GM04503 (cell line): ENCODE results near the gene C19orf81.

Source experiments
- DNase-seq: peaks from one replicate; pipeline ENCODE4 v3.0.0-alpha.2; 2012; ENCODE audit warnings: low read depth

C19orf81 gene

DNA sequence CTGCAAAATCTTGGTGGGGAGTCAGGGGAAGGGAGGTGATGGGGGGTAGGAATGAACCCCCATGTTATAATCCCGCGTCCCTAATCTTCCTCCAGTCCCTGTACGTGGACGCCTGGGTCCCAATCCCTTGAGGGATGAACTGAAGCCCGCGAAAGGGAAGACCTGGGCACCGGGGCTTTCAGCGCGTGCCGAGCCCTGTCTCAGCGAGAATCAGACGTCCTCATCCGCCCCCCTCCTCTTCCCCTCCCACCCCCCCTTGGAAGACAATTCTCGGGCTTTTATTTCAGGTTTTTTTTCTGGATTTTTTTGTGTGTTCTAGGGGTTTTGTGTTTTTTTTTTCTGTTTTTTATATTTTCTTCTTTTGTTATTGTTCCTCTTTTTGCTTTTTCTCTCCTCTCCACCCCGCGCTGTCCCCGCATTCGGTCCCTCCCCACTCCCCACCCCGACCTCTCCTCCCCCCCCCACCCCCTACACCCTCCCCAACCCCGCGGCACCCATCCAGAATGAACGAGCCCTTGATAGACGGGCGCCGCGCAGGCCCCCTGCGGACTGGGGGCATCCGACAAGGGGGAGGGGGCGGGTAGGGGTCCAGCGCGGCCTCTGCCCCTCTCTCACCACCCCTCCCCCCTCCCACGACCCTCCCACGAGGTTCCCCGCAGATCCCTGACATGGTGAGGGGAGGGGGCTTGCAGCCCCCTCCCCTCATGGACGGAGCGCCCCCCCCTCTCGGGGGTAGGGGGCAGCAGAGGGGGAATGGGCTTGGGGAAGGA, 10.3 kb downstream of the C19orf81 start:
- DNase-seq, result no peak

DNA sequence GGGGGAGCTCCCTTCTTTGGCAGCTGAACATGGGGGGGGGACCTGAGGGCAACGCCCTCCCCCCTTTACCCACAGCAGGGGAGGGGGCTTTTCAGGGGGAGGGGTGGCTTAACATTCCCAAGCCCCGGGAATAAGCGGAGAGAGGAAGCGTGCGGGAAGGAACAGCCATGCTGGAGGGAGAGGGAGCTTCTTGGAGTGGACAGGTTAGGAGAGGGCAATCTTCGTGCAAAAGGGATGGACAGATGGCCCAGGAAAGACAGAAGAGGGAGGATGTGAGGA, 10.8 kb downstream of the C19orf81 start:
- no peak for DNase-seq

DNA sequence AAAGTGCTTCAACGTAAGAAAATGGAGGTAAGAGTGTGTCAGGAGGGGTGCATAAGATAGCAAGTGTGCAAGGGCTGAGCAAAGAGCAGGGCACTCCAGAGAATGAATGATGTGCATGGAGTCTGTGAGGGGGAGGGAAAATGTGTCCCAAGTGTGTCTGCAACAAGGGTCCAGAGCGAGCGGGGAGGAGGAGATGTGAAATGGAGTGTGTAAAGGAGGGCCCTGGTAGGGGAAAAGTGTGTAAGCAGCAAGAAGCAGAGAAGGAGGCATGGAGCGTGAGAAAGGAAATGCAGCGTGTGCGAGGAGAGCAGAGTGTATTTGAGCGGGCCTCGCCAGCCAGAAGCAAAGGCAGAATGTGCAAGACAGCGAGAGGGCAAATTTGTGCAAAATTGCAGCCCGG, 11.8 kb downstream of the C19orf81 start:
- no peak for DNase-seq

DNA sequence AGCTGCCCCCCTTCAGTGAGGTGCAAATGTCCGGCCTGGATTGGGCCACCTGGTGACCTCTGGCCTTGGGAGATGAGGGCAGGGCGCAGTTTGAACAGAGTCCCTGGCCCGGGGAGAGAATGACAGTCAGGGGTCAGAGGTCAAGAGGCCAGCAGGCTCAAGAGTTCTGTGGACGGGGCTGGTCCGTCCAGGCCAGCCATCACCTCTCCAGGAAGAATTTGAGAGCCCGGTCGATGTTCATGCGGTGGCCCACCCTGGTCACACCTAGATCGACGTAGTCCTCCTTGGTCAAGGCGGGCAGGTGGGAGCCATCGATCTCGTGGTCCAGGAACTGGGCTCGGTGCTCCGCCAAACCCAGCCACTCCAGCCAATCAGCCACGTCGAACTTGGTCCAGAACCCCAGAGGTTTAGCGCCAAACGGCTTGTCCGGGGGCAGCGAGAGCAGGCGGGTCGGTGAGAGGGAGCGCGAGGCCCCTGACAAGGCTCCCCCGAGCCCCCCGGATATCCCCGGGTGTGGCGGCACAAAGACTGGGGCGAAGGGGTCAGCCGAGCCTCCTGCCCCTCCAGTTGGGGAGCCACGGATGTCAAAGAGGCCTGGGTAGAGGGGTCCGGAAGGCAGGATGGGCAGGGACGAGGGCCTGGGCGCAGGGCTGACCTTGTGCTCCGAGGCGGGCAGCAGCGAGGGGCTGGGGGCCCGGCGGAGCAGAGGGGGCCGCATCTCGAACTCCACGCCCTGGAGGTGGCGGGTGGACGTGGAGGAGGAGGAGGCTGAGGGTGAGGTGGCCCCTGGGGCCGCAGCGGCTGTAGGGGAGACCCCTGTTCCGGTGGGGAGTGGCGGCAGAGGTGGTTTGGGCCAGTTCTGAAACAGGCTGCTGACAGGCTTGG, 12.8 kb downstream of the C19orf81 start:
- no peak for DNase-seq

DNA sequence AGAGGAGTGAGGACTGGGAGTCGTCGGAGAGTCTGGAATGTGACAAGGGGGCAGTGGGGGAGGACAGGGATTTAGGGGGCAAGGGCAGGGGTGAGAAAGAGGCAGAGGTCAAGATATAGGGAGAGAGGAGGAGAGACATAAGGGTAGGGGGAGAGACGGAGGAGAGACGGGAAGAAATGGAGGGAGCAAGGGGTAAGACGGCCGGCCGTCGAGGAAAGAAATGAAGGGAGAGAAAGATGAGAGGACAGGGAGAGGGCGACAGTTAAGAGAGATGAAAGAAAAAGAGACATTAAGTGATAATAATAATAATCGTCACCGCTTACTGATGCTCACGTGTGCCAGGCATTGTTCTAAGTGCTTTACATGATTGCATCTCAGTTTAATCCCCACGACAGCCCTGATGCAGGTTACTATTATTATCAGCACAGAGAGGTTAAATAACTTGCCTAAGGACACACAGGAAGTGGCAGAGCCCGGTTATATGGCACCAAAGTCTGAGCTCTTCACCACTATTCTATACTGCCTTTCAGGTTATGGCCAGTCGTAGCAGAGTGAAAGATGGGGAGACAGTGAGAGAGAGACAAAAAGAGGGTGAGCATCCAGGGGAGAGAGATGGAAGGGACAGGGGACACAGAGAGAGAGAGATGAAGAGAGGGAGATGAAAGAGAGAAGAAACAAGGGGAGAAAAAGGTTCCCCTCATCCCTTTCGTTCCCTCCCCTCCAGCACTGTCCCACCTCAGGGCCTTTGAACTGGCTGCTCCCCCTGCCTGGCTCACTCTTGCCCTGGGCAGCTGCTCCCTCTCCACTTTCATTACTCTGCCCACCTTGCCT, 13.6 kb downstream of the C19orf81 start:
- no peak for DNase-seq

DNA sequence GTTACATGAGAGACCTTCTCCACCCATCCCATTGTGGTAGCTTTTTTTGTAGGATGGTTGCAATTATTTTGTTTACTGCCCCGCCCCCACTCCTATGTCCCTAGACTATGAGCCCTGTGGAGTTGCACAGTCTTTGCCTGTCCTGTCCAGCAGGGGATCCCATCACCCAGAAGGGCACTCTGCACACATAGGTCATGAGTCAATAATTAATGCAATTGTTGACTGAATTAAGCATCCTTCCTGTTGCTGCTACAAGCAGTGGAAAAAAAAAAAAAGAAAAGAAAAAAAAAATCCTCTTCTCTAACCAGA, 14.2 kb downstream of the C19orf81 start:
- no peak for DNase-seq

DNA sequence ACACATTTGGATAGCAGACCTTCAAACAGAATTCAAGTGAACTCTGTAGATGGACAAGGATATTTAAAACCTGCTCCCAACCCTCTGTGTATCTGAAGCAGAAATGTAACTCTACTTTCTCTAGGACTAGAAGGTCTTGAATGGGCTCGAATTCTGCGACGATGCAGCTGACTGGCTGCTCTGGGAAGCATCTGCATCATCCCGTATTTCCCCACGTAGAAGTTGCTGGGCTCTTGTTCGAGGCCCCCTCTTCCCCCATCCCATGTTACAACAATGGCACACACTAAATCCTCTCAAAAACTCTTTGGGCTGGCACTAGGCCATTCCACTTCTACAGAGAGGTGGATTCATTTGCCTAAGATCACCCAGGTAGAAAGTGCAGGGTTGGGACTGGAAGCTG, 15.0 kb downstream of the C19orf81 start:
- no peak for DNase-seq

DNA sequence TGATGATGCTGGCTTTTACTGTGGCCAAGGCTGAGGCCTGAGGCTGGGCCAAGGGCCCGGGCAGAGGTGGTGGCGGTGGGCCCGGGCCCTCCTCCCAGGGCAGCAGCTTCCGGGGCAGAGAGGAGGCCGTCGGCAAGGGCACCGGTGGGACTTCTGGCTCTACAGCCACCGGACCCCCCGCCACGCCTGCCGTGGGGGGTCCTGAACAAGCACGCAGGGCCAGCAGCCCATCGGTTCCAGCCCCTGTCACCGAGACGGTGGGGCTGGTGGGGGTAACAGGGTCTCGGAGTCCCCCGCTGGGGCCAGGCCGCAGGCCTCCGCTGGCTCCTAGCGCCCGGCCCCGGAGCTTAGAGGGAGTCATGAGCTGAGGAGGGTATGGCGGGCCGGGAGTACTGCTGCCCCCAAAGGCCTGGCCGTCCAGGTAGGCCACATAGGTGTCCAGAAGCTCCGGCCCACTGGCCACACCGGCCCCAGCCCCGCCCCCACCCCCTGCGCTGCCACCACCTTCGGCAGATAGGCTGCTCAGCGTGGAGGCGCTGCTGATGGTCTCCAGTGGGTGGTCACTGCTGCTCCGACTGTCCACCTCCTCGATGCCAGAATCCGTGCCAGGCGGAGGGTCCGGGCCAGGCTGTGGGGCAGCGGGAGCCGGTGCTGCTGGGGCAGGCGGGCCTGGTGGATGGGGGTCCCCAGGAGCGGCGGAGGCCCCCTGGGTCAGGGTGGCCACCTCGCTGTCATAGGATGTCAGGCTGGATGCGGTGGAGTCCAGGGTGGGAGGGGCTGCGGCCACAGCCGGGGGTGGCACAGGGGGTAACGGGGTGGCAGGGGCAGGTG, 17.3 kb downstream of the C19orf81 start:
- no peak for DNase-seq

DNA sequence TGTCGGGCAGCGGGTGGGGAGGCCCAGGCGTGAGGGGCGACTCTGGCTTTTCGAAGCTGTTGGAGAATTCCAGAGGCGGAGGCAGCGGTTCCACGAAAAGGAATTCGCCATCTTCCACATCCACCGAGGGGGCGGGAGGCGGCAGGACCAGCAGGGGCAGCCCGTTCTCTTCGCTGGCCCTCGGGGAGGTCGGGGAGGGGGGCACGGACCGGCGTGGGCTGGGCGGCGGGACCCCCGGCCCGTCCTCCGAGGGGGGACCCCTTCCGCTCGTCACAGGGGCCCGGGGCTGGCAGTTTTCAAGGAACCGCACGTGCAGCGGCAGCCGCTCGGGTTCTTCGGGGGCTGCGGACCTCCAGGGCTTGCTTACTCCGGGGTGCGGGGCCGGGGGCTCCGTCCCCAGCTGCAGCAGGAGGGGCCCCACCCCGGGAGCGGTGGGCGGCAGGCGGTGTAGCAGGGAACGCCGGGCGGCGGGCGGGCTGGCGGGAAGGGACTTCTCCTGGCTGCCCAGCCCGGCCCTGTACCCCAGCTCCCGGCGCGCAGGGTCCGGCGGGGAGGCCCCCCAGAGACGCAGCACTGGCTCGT, 18.0 kb downstream of the C19orf81 start:
- DNase-seq, result no peak

DNA sequence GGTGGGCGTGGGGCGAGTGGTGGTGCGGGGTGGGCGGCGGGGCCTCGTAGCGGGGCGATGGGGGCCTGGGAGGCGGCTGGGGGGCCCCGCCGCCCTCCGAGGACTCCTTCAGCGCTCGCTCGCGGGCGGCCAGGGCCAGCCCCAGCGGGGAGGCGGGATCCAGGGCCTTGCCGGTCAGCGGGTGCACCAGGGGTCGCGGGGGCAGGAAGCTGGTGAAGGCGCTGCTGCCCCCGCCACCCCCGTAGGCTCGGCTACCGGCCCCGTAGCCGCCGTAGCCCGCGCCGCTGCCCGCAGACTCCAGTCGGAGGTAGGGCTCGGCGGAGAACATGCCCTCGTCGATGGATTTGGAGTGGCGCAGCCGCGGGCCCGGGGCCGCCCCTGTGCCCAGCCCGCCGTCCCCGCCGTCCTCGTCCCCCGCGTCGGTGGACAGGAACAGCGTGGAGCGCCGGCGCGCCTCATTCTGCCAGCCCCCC, 18.6 kb downstream of the C19orf81 start:
- no peak for DNase-seq

DNA sequence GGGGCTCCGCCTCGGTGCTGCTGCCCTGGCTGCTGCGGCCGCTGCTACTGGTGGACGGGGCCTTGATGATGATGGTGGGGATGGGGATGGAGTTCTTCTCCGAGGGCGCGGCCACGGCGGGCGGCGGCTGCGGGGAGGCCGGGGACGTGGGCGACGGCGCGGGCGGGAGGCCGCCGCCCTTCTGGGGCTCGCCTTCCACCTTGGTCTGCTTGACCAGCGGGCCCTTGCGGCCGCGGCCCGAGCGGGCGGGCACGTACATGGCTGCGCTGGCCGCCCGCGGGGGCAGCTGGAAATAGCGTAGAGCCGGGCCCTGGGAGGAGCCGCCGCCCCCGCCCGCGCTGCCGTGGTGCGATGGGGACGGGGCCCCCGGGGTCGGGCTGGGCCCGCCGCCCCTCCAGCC, 19.2 kb downstream of the C19orf81 start:
- DNase-seq, result no peak

DNA sequence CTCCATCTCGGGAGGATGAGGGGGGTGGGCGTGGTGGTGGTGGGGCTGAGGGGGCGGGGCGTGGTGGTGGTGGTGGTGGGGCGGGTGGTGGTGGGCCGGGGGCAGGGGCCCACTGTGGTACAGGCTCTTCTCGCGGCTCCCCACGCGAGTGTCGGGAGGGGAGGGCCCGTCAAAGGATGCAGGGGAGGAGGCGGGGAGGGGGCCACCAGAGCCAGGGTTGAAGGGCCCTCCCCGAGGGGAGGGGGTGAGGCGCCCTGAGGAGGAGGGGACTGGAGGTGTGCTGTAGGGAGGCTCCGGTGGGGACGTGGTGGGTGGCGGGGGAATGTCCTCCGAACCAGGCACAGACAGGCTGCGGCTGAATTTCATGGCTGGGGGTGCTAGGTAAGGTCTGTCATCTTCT, 19.6 kb downstream of the C19orf81 start:
- DNase-seq, result no peak

DNA sequence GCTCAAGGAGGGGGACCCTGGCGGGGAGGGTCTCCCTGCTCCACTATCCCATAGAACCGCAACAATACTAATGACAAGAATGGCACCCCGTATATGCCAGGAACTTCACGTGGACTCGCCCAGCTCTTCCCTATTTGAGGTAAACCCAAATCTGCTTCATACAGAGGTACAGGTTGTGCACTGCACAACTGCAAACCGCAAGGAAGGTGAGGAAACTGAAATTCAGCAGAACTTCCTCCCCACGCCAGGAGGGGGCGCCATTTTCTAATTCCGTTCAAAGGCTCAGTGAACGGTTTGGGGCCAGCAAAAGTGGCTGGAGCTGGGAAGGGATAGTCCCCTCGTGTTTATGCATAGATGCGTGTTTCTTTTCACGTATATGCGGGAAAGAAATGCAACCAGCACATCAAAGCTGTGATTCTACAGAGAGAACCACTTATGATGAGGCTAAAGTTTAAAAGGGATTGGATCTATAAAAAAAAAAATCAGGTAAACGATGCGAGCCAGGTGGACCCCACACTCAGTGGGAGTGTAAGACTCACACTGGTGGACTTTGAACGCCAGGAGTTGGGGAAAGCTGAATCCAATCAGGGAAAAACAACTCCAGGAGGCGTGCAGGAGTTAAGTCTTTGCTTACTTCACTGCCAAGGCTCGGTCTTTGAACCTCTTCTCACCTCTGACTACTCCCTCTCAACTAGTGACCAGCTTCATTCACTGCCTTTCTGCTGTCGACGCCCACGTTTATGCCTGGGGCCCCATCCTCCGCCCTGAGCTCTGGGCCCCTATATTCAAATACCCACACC, 20.3 kb downstream of the C19orf81 start:
- DNase-seq, result no peak

DNA sequence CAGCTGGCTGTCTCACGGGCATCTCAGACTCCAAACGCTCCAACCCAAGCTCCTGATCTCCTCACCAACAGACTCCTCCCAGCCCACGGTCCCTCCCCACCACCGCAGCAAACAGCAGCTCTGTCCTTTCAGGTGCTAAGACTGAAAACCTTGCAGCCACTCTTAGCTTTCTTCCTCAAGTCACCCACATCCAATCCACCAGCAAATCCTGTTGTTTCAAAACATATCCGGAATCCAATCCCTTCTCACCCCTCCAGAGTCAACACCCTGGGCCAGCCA, 20.8 kb downstream of the C19orf81 start:
- no peak for DNase-seq

DNA sequence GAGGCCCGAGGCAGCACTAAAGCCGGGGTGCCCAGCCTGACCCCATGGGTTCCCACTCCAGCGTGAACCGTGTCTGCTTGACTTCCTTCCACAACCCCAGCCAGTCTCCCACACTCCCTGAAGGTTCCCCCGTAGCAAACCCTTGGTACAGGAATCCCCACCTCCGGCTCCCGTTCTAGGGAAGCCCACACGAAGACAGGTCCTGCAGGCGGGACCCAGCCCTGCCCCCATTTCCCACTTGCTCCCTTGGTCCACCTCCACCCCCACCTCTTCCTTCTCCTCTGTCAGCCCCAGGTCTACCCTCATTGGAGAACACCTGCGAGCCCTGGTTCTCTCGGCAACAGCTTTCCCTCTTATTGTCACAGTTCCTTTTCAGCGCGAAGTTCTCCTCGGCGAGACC, 23.9 kb downstream of the C19orf81 start:
- no peak for DNase-seq

DNA sequence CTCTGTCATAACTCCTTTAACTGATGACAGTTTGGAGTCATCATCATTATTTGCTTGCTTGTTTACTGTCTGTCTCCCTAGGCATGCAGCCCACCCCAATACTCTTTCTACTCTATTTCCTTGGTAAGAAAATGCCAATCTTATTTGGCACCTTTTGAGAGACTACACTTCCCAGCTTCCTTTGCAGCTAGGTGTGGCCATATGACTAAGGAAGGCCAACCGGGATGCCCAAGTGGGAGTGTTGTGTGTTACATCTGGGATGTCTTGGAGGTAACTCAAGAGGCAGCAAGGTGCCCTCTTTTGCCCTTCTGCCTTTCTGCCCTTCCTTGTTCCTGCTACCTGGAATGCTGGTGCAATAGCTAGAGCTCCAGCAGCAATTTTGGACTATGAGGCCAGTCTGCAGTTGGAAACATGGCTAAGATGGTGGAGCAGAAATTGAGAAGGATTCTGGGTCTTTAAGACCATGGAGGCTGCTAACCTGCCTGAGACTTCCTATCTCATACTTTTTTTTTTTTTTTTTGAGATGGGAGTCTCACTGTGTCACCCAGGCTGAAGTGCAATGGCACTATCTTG, 27.5 kb downstream of the C19orf81 start:
- DNase-seq, result no peak

DNA sequence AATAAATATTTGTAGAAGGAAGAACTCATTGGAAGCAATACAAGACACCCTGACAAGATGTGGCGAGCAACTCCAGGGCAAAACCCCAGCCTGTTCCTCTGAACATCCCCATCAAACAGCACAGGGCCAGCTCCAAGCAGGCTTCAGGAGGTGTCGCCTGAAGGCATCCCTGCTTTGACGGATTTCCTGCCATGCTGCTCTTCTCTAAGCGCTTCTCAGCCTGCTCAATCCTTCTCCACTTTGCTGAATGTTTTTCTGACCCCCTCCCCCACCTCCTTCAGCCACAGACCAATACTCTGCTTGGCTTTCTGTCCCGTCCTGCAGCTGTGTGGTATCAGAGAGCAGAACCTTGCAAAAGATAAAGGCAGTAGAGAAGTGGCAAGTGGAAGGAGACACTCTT, 28.4 kb downstream of the C19orf81 start:
- DNase-seq, result no peak

DNA sequence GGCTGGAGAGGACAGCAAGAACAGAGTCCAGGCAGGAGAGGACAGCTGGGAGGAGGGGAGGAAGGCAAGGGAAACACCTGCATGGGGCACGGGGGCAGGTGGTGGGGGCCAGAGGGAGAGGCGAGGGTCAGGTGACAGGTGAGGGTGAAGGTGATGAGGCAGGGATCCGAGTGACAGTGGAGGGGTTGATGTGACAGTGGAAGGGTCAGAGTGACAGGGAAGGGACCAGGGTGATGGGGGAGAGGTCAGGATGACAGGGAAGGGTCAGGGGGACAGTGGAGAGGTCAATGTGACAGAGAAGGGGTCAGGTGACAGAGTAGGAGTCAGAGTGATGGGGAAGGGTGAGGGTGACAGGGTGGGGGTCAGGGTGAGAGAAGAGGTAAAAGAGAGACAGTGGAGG, 29.1 kb downstream of the C19orf81 start:
- no peak for DNase-seq

DNA sequence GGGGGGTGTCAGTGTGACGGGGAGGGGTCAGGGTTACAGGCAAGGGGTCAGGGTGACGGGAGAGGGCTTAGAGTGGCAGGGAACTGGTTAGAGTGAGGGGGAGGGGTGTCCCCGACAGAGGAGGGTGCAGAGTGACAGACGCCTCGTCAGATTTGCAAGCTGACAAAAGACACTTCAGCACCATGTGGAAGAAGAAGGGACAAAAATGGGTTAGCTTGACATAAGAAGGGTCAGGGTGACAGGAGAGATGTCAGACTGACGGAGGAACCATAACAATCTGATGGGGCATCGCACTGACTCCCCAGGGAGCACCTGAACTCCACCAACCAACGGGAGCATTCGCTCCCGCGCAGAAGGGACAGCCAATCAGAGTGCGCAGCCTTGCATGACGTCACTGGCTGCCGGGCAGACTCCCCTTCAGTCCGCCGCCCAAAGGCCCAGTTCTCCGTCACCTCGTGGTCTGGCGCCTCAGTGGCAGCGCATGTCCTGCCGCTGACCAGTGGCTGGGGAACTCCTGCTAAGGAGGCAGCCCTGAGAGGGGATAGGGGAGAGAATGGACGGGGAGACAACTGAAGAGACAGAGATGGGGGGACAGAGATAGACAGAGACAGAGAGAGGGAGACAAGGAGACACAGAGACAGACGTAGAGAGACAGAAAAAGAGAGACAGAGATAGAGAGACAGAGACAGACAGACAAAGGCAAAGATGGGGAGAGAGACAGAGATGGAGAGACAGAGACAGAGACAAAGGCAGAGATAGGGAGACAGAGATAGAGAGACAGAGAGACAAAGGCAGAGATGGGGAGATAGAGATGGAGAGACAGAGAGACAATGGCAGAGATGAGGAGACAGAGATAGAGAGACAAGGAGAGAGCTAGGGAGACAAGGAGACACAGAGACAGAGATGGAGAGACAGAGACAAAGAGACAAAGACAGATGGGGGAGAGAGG, 30.2 kb downstream of the C19orf81 start:
- DNase-seq, result no peak
